Endothelial cell of umbilical vein (primary cell): ENCODE measurements around the gene SKIC8. TPM values are rescaled to one million over a fixed set of nuclear protein-coding genes. Genes with fewer than 3 reads are reported as not detected.

ENCODE experiments used
- BruUV-seq: library from RNA; stranded (reverse); fragments of 400-500 nt; replicated peaks from 2 replicates; lab custom pipeline; 2021; lab: Mats Ljungman, UMichigan
- CTCF ChIA-PET: fragments of 300-600, 350-600 bp; sonication (Branson Sonifier 250); formaldehyde crosslinking; loops from one replicate; lab custom pipeline; 2021; ENCODE audit warnings: antibody characterized with exemption, inconsistent platforms; lab: Charles Lee
- POLR2A ChIA-PET: fragments of 300-600, 350-600 bp; sonication (Branson Sonifier 250); formaldehyde crosslinking; loops from one replicate; lab custom pipeline; 2021; ENCODE audit warnings: antibody characterized with exemption, inconsistent platforms; lab: Charles Lee
- DNase-seq: peaks from one replicate; pipeline ENCODE4 v3.0.0-alpha.2; 2011; ENCODE audit warnings: low read depth, low spot score
- FAIRE-seq: peaks from 2 replicates; lab custom pipeline; 2011; peaks lifted over from hg19 to GRCh38; lab: Jason Lieb, UNC
- H2AFZ ChIP-seq: 2 replicates; pipeline ENCODE4 v1.6.0; 2012; ENCODE audit warnings: low read depth, low read length, control low read depth, inconsistent platforms
- H3K27ac ChIP-seq: 2 replicates; pipeline ENCODE4 v1.5.1; 2011; ENCODE audit warnings: low read depth, mild to moderate bottlenecking, control low read depth, low read length, moderate library complexity; ENCODE audit not compliant: insufficient read depth
- H3K27me3 ChIP-seq, 2 experiments: 2 replicates each; pipeline versions ENCODE4 v1.6.0 to v1.6.1; 2011; ENCODE audit warnings: low read length in 2 of 2, mixed read lengths in 1 of 2; ENCODE audit not compliant: control insufficient read depth in 2 of 2, insufficient read depth in 2 of 2
- H3K36me3 ChIP-seq, 2 experiments: 2 replicates in 1 of 2; 3 replicates in 1 of 2; pipeline ENCODE4 v1.5.1; 2011; ENCODE audit warnings: low read length in 2 of 2, mild to moderate bottlenecking in 1 of 2, moderate library complexity in 1 of 2; ENCODE audit not compliant: control insufficient read depth in 2 of 2, insufficient read depth in 2 of 2; ENCODE audit errors: extremely low read depth in 1 of 2
- H3K4me1 ChIP-seq: 3 replicates; pipeline ENCODE4 v1.5.1; 2011; ENCODE audit warnings: mild to moderate bottlenecking, low read length; ENCODE audit not compliant: control insufficient read depth, insufficient read depth; ENCODE audit errors: extremely low read depth
- H3K4me2 ChIP-seq: 2 replicates; pipeline ENCODE4 v1.6.1; 2011; ENCODE audit warnings: low read length, control low read depth, mixed read lengths; ENCODE audit not compliant: insufficient read depth
- H3K4me3 ChIP-seq, 3 experiments: fragments of 200-600 bp in 1 of 3; sonication (generic), shearing (Covaris generic) in 1 of 3; replicated peaks in 1 of 3; 2 replicates each; pipeline ENCODE4 v1.5.1; 2011 to 2016; ENCODE audit warnings: control low read depth in 3 of 3, low read length in 3 of 3, mild to moderate bottlenecking in 2 of 3, inconsistent platforms in 1 of 3, low read depth in 1 of 3, moderate library complexity in 1 of 3; ENCODE audit not compliant: insufficient read depth in 1 of 3
- H3K79me2 ChIP-seq: 2 replicates; pipeline ENCODE4 v1.6.0; 2012; ENCODE audit warnings: low read length, inconsistent platforms; ENCODE audit not compliant: control insufficient read depth, insufficient read depth
- H3K9ac ChIP-seq: replicated peaks from 2 replicates; pipeline ENCODE3; 2011; ENCODE audit warnings: low read length, control low read depth; ENCODE audit not compliant: insufficient read depth; ENCODE audit errors: extremely low read depth
- H3K9me1 ChIP-seq: replicated peaks from 3 replicates; pipeline ENCODE4 v1.6.0; 2011; ENCODE audit warnings: mild to moderate bottlenecking, low read length; ENCODE audit not compliant: control insufficient read depth, insufficient read depth; ENCODE audit errors: extremely low read depth
- H3K9me3 ChIP-seq: replicated peaks from 2 replicates; pipeline ENCODE4 v1.5.1; 2012; ENCODE audit warnings: low read length, inconsistent platforms; ENCODE audit not compliant: control insufficient read depth, insufficient read depth
- H4K20me1 ChIP-seq: replicated peaks from 2 replicates; pipeline ENCODE3; 2011; ENCODE audit warnings: mild to moderate bottlenecking, low read length; ENCODE audit not compliant: control insufficient read depth, insufficient read depth; ENCODE audit errors: extremely low read depth
- EZH2 ChIP-seq: IDR thresholded peaks from 2 replicates; pipeline ENCODE4 v1.6.1; 2012; ENCODE audit warnings: borderline replicate concordance, low read depth, mild to moderate bottlenecking, moderate library complexity, low read length, inconsistent platforms; ENCODE audit not compliant: severe bottlenecking
- FOS ChIP-seq: IDR thresholded peaks from 2 replicates; pipeline ENCODE4 v1.6.1; 2011; ENCODE audit warnings: mild to moderate bottlenecking, low read length, moderate library complexity, borderline replicate concordance; ENCODE audit not compliant: insufficient read depth
- GATA2 ChIP-seq: IDR thresholded peaks from 2 replicates; pipeline ENCODE4 v1.7.0; 2011; ENCODE audit warnings: low read depth, mild to moderate bottlenecking, moderate library complexity, mixed read lengths, low read length; ENCODE audit not compliant: insufficient read length, insufficient read depth
- JUN ChIP-seq: IDR thresholded peaks from 2 replicates; pipeline ENCODE4 v1.6.1; 2011; ENCODE audit warnings: borderline replicate concordance, low read depth; ENCODE audit not compliant: insufficient read length, insufficient read depth
- MAX ChIP-seq: IDR thresholded peaks from 2 replicates; pipeline ENCODE4 v1.6.1; 2011; ENCODE audit not compliant: insufficient read depth, insufficient read length
- MYC ChIP-seq: IDR thresholded peaks from one replicate; pipeline ENCODE4 v1.6.1; 2011; ENCODE audit warnings: mild to moderate bottlenecking, low read depth, low read length
- POLR2A ChIP-seq: IDR thresholded peaks from 2 replicates; pipeline ENCODE4 v1.6.1; 2012; ENCODE audit warnings: low read depth, mild to moderate bottlenecking, control low read depth, low read length
- POLR2AphosphoS5 ChIP-seq: IDR thresholded peaks from 2 replicates; pipeline ENCODE4 v1.6.1; 2012; ENCODE audit warnings: low read depth, mild to moderate bottlenecking, control low read depth, low read length, moderate library complexity; ENCODE audit not compliant: insufficient read depth
- dilution Hi-C: fragments of 300-500 bp; cut with MboI; formaldehyde crosslinking; loops from one replicate; pipeline ENCODE4 v1.15.0; 2019; ENCODE audit warnings: low sequenced_read_pairs; ENCODE audit not compliant: extremely low pct_ligation_motif_present
- intact Hi-C: fragments of 100-400 bp; cut with micrococcal nuclease; formaldehyde crosslinking; loops from one replicate; pipeline ENCODE4 v1.10.0; 2022
- polyA plus RNA-seq, 4 experiments: library from polyadenylated mRNA; depleted of rRNA in 3 of 4; stranded (reverse) in 3 of 4; unstranded in 1 of 4; fragments of >200 nt; gene quantifications; 2 replicates each; pipeline versions ENCODE4 v1.2.1 to v1.2.3, GENCODE V29; 2011 to 2012; ENCODE audit warnings: missing spikeins in 1 of 4
- total RNA-seq: library from RNA; stranded (reverse); gene quantifications from 2 replicates; pipeline ENCODE4 v1.2.3, GENCODE V29; 2021
- TF ChIP-seq, protein P1 (sequence below), 2 donors: IDR thresholded peaks; 1 replicate in 1 of 2; 2 replicates in 1 of 2; pipeline ENCODE4 v1.5.1; 2011; ENCODE audit warnings: low read length in 2 of 2, mild to moderate bottlenecking in 2 of 2, moderate library complexity in 2 of 2, control low read depth in 1 of 2, inconsistent platforms in 1 of 2, low read depth in 1 of 2; ENCODE audit not compliant: insufficient read depth in 1 of 2; ENCODE audit errors: extremely low read depth in 1 of 2

Gene SKIC8
- total and polyA plus RNA-seq, 2 donors (not counting 3 experiments of a cell fraction or from before 2014, with no cell fraction given): 49.7 to 95.0 TPM

DNA sequence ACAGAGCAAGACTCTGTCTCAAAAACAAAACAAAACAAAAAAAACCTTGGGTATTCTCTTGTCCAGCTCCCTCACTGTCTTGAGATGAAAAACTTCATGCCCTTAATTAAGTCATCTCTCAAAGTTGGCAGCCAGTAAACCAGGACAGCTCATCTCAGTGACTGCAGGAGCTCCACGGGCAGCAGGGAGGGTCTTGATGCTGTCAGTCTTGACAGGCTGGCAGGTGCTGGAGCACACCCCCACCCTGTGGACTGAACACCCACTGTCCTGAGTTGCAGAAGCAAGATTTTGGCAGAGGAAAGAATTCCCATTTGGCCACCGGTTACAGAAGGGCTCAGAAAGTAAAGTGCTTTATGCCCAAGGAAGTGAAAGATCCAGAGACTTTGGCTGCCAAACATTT is 27.1 kb downstream of the SKIC8 start:
- no peaks in the 10 kb centered on the region for H3K4me1 ChIP-seq
- no peak overlapping the region for H3K4me2 ChIP-seq
- H3K36me3 ChIP-seq: peaks cover 2 to 4% of the 10 kb centered on the region in 2 experiments
- intact Hi-C loops: no loop called here
- TF ChIP-seq POLR2A (no peak), FOS (no peak), POLR2AphosphoS5 (no peak), GATA2 (no peak), MYC (no peak), EZH2 (no peak), MAX (no peak), JUN (no peak)
- TF ChIP-seq, protein P1, sequence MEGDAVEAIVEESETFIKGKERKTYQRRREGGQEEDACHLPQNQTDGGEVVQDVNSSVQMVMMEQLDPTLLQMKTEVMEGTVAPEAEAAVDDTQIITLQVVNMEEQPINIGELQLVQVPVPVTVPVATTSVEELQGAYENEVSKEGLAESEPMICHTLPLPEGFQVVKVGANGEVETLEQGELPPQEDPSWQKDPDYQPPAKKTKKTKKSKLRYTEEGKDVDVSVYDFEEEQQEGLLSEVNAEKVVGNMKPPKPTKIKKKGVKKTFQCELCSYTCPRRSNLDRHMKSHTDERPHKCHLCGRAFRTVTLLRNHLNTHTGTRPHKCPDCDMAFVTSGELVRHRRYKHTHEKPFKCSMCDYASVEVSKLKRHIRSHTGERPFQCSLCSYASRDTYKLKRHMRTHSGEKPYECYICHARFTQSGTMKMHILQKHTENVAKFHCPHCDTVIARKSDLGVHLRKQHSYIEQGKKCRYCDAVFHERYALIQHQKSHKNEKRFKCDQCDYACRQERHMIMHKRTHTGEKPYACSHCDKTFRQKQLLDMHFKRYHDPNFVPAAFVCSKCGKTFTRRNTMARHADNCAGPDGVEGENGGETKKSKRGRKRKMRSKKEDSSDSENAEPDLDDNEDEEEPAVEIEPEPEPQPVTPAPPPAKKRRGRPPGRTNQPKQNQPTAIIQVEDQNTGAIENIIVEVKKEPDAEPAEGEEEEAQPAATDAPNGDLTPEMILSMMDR (IDR thresholded peaks at IDR 0.05; ENCODE audit: extremely low read depth in 1 of 2, insufficient read depth in 1 of 2, low read depth in 1 of 2, low read length in 2 of 2): no peak
- no peaks in the 10 kb centered on the region for H3K9me3 ChIP-seq
- no peak overlapping the region for H3K9ac ChIP-seq
- ChIA-PET CTCF (interaction anchor here (0.7 to 1.6 kb wide), 3 partner anchors 12 to 36 kb away, joined by 3 to 5 read pairs (median 3); partner anchors contain the start of gene SKIC8), POLR2A (no interaction called here)
- dilution Hi-C loops: no loop called here
- no peak overlapping the region for H3K27ac ChIP-seq
- no peak overlapping the region for H2AFZ ChIP-seq
- FAIRE-seq (no peak), DNase-seq (no peak)
- BruUV-seq: no TSS peak
- no peaks in the 10 kb centered on the region for H4K20me1 ChIP-seq
- H3K9me1 ChIP-seq: no peaks in the 10 kb centered on the region
- peaks cover 3% of the 10 kb centered on the region for H3K79me2 ChIP-seq
- no peaks in the 10 kb centered on the region for H3K27me3 ChIP-seq
- no peak overlapping the region for H3K4me3 ChIP-seq
